ENCODE measurements around the gene ATP10A.
"Not testable (repeated sequence)": the region's sequence is repeated elsewhere in the genome, so short reads cannot be mapped to it uniquely, and the experiment has no call there.

The ATP10A gene

GRCh38 chr15:25882466-25882865 is 19.3 kb upstream of the ATP10A start:
- no peak for TF ChIP-seq CTCF (IDR thresholded peaks at IDR 0.05; ENCODE audit: low read depth, low read length, missing control alignments)
- Histone ChIP-seq H3K36me3 (replicated peaks) (no peaks in the 10 kb centered on the region), H3K27ac (no peak overlapping the region), H3K27me3 (replicated peaks) (no peaks in the 10 kb centered on the region), H3K4me3 (ENCODE audit: low read depth, low read length) (no peak overlapping the region)
- in situ Hi-C loops (cut with HindIII; ENCODE audit: low pct_ligation_motif_present, low sequenced_read_pairs), result no loop called here
- DNase-seq, result peak; percentile 43

- DNase-seq; H3K27me3 ChIP-seq (replicated peaks); H3K36me3 ChIP-seq (replicated peaks); H3K4me3 ChIP-seq (ENCODE audit: low read depth, low read length); in situ Hi-C loops (cut with HindIII; ENCODE audit: low pct_ligation_motif_present, low sequenced_read_pairs); H3K27ac ChIP-seq: not testable (repeated sequence)
These were observed 17.8 kb upstream of the ATP10A start for GRCh38 chr15:25880877-25881276.

GRCh38 chr15:25880411-25880810 is 17.3 kb upstream of the ATP10A start:
- no peak for TF ChIP-seq CTCF (IDR thresholded peaks at IDR 0.05; ENCODE audit: low read depth, low read length, missing control alignments)
- no peak for DNase-seq
- H3K36me3 ChIP-seq (replicated peaks), result no peaks in the 10 kb centered on the region
- in situ Hi-C loops (cut with HindIII; ENCODE audit: low pct_ligation_motif_present, low sequenced_read_pairs), result no loop called here
- H3K4me3 ChIP-seq (ENCODE audit: low read depth, low read length), result no peak overlapping the region
- H3K27ac ChIP-seq, result no peak overlapping the region
- H3K27me3 ChIP-seq (replicated peaks), result no peaks in the 10 kb centered on the region

- TF ChIP-seq CTCF (IDR thresholded peaks at IDR 0.05; ENCODE audit: low read depth, low read length, missing control alignments), result no peak
- no peak for DNase-seq
- H3K36me3 ChIP-seq (replicated peaks), result no peaks in the 10 kb centered on the region
- in situ Hi-C loops (cut with HindIII; ENCODE audit: low pct_ligation_motif_present, low sequenced_read_pairs), result no loop called here
- H3K27ac ChIP-seq, result no peak overlapping the region
- no peaks in the 10 kb centered on the region for H3K27me3 ChIP-seq (replicated peaks)
- H3K4me3 ChIP-seq (ENCODE audit: low read depth, low read length), result no peak overlapping the region
These were observed 16.3 kb upstream of the ATP10A start for GRCh38 chr15:25879438-25879837.

- Histone ChIP-seq H3K36me3 (replicated peaks) (no peaks in the 10 kb centered on the region), H3K27me3 (replicated peaks) (no peaks in the 10 kb centered on the region), H3K4me3 (ENCODE audit: low read depth, low read length) (no peak overlapping the region), H3K27ac (no peak overlapping the region)
- DNase-seq, result no peak
- no peak for TF ChIP-seq CTCF (IDR thresholded peaks at IDR 0.05; ENCODE audit: low read depth, low read length, missing control alignments)
- in situ Hi-C loops (cut with HindIII; ENCODE audit: low pct_ligation_motif_present, low sequenced_read_pairs), result no loop called here
These were observed 14.6 kb upstream of the ATP10A start for GRCh38 chr15:25877681-25878080.

GRCh38 chr15:25876231-25877140 is 13.4 kb upstream of the ATP10A start:
- no peak overlapping the region for H3K4me3 ChIP-seq (ENCODE audit: low read depth, low read length)
- no peaks in the 10 kb centered on the region for H3K27me3 ChIP-seq (replicated peaks)
- no peaks in the 10 kb centered on the region for H3K36me3 ChIP-seq (replicated peaks)
- in situ Hi-C loops (cut with HindIII; ENCODE audit: low pct_ligation_motif_present, low sequenced_read_pairs), result no loop called here
- TF ChIP-seq CTCF (IDR thresholded peaks at IDR 0.05; ENCODE audit: low read depth, low read length, missing control alignments), result no peak
- no peak for DNase-seq
- no peak overlapping the region for H3K27ac ChIP-seq

Data from brain microvascular endothelial cell (primary cell).